Gastrocnemius medialis (tissue), 4 donors: ENCODE data around the gene PARD3. TPM values are rescaled to one million over a fixed set of nuclear protein-coding genes. Genes with fewer than 3 reads are reported as not detected.

Experiments used
- ATAC-seq, 2 donors: fragments of 150-250 bp; one replicate each; pipeline ENCODE4 v1.9.1; 2016
- DNase-seq, 2 donors: peaks; one replicate each; pipeline ENCODE4 v3.0.0-alpha.2; 2019
- H3K27ac ChIP-seq, 4 donors: fragments of 200-600 bp; sonication (generic); 1 replicate in 1 of 4; 2 replicates in 3 of 4; pipeline ENCODE4 v1.5.1; 2016 to 2018; ENCODE audit warnings: mild to moderate bottlenecking in 2 of 4, moderate library complexity in 1 of 4
- H3K27me3 ChIP-seq, 3 donors: fragments of 200-600 bp; sonication (generic) in 2 of 3; 1 replicate in 1 of 3; 2 replicates in 2 of 3; pipeline versions ENCODE4 v1.5.1 to v1.6.0; 2016 to 2019; ENCODE audit warnings: mild to moderate bottlenecking in 1 of 3, moderate library complexity in 1 of 3
- H3K36me3 ChIP-seq, 2 donors: fragments of 200-600 bp; sonication (generic) in 1 of 2; one replicate each; pipeline ENCODE4 v1.5.1; 2017 to 2018
- H3K4me1 ChIP-seq, 2 donors: fragments of 200-600 bp; sonication (generic) in 1 of 2; one replicate each; pipeline ENCODE4 v1.5.1; 2016 to 2017; ENCODE audit warnings: mild to moderate bottlenecking in 2 of 2
- H3K4me3 ChIP-seq, 4 donors: fragments of 200-600 bp; sonication (generic) in 3 of 4; 1 replicate in 1 of 4; 2 replicates in 3 of 4; pipeline ENCODE4 v1.5.1; 2016 to 2019; ENCODE audit warnings: mild to moderate bottlenecking in 2 of 4
- H3K9me3 ChIP-seq, 3 donors: fragments of 200-600 bp; sonication (generic) in 2 of 3; 1 replicate in 1 of 3; 2 replicates in 2 of 3; pipeline ENCODE4 v1.5.1; 2016 to 2019
- CTCF ChIP-seq, 5 experiments: fragments of 450-650 bp in 3 of 5; fragments of 200-600 bp in 2 of 5; sonication (generic) in 2 of 5; IDR thresholded peaks in 4 of 5; conservative IDR thresholded peaks in 1 of 5; 1 replicate in 4 of 5; 2 replicates in 1 of 5; pipeline ENCODE4 v1.5.1; 2016 to 2019; ENCODE audit warnings: antibody characterized with exemption in 5 of 5, mild to moderate bottlenecking in 3 of 5, moderate library complexity in 3 of 5
- POLR2A ChIP-seq, 2 donors: fragments of 450-650 bp; IDR thresholded peaks; one replicate each; pipeline ENCODE4 v1.6.1; 2017; ENCODE audit warnings: antibody characterized with exemption in 2 of 2, mild to moderate bottlenecking in 2 of 2, moderate library complexity in 2 of 2
- in situ Hi-C, 4 donors: fragments of 200-750 bp; cut with MboI; loops; one replicate each; pipeline versions ENCODE4 v1.15.0 to v1.8.0; 2017; ENCODE audit warnings: low sequenced_read_pairs in 4 of 4
- intact Hi-C: fragments of 100-400 bp; cut with DNase I; formaldehyde crosslinking; loops from one replicate; pipeline ENCODE4 v1.15.1; 2023; ENCODE audit warnings: low total_unique reads
- total RNA-seq, 4 donors: library from RNA; depleted of rRNA; stranded (reverse); fragments of >200 nt; gene quantifications; one replicate each; pipeline versions ENCODE4 v1.1.0 to v1.2.3, GENCODE V29; 2016

Gene PARD3
- total RNA-seq, 4 donors from 2014 or later = 64.6 to 75.8 (median 68.3) TPM

GRCh38 chr10:34133406-34133805, 681.7 kb downstream of the PARD3 start:
- intact Hi-C loops = no loop called here
- Histone ChIP-seq H3K9me3 (no peaks in the 10 kb centered on the region), H3K4me3 (no peak overlapping the region), H3K4me1 (no peaks in the 10 kb centered on the region), H3K27ac (no peak overlapping the region), H3K36me3 (no peaks in the 10 kb centered on the region), H3K27me3 (no peaks in the 10 kb centered on the region)
- no peak for TF ChIP-seq POLR2A (IDR thresholded peaks at IDR 0.05)
- TF ChIP-seq CTCF (IDR thresholded peaks at IDR 0.05 in 4 of 5, conservative IDR thresholded peaks at IDR 0.05 in 1 of 5) = no peak
- ATAC-seq = no peak
- DNase-seq = no peak
- in situ Hi-C loops = no loop called here

GRCh38 chr10:34131152-34131551, 683.9 kb downstream of the PARD3 start:
- intact Hi-C loops (no loop called here), in situ Hi-C loops (no loop called here)
- no peak for DNase-seq
- H3K36me3 ChIP-seq = no peaks in the 10 kb centered on the region
- no peaks in the 10 kb centered on the region for H3K27me3 ChIP-seq
- no peak overlapping the region for H3K4me3 ChIP-seq
- TF ChIP-seq POLR2A (IDR thresholded peaks at IDR 0.05) = no peak
- TF ChIP-seq CTCF (IDR thresholded peaks at IDR 0.05 in 4 of 5, conservative IDR thresholded peaks at IDR 0.05 in 1 of 5) = no peak
- no peaks in the 10 kb centered on the region for H3K4me1 ChIP-seq
- H3K27ac ChIP-seq = no peak overlapping the region
- ATAC-seq = no peak
- no peaks in the 10 kb centered on the region for H3K9me3 ChIP-seq

GRCh38 chr10:34127676-34128075, 687.4 kb downstream of the PARD3 start:
- Histone ChIP-seq H3K9me3 (no peaks in the 10 kb centered on the region), H3K27me3 (no peaks in the 10 kb centered on the region), H3K36me3 (no peaks in the 10 kb centered on the region), H3K4me1 (no peaks in the 10 kb centered on the region), H3K4me3 (no peak overlapping the region), H3K27ac (no peak overlapping the region)
- DNase-seq = no peak
- TF ChIP-seq POLR2A (IDR thresholded peaks at IDR 0.05) (no peak), CTCF (IDR thresholded peaks at IDR 0.05 in 4 of 5, conservative IDR thresholded peaks at IDR 0.05 in 1 of 5) (no peak)
- ATAC-seq = no peak
- in situ Hi-C loops (no loop called here), intact Hi-C loops (no loop called here)

GRCh38 chr10:34126371-34127151, 688.5 kb downstream of the PARD3 start:
- Histone ChIP-seq H3K9me3 (no peaks in the 10 kb centered on the region), H3K4me1 (no peaks in the 10 kb centered on the region), H3K36me3 (no peaks in the 10 kb centered on the region), H3K27ac (no peak overlapping the region), H3K4me3 (no peak overlapping the region), H3K27me3 (no peaks in the 10 kb centered on the region)
- ATAC-seq (no peak), DNase-seq (no peak)
- TF ChIP-seq CTCF (IDR thresholded peaks at IDR 0.05 in 4 of 5, conservative IDR thresholded peaks at IDR 0.05 in 1 of 5) = no peak
- intact Hi-C loops = no loop called here
- in situ Hi-C loops = no loop called here

- Histone ChIP-seq H3K4me3 (no peak overlapping the region), H3K9me3 (no peaks in the 10 kb centered on the region), H3K4me1 (no peaks in the 10 kb centered on the region), H3K27me3 (no peaks in the 10 kb centered on the region), H3K36me3 (no peaks in the 10 kb centered on the region), H3K27ac (no peak overlapping the region)
- in situ Hi-C loops (no loop called here), intact Hi-C loops (no loop called here)
- no peak for DNase-seq
- TF ChIP-seq POLR2A (IDR thresholded peaks at IDR 0.05) (no peak), CTCF (IDR thresholded peaks at IDR 0.05 in 4 of 5, conservative IDR thresholded peaks at IDR 0.05 in 1 of 5) (no peak)
- no peak for ATAC-seq
These were observed 689.4 kb downstream of the PARD3 start for GRCh38 chr10:34125702-34126101.
